Skeletal muscle tissue (tissue), 4 donors: Measurements from ENCODE around the gene SUMO4. TPM values are rescaled to one million over a fixed set of nuclear protein-coding genes. Genes with fewer than 3 reads are reported as not detected.

Experiments used
- H3K27ac ChIP-seq: one replicate; pipeline ENCODE4 v1.7.0; 2013; ENCODE audit warnings: mild to moderate bottlenecking, low read depth, low read length, inconsistent platforms
- H3K27me3 ChIP-seq, 3 donors: one replicate each; pipeline ENCODE4 v1.7.0; 2013; ENCODE audit warnings: low read length in 3 of 3; ENCODE audit not compliant: control insufficient read depth in 3 of 3, insufficient read depth in 3 of 3
- H3K36me3 ChIP-seq, 3 donors: one replicate each; pipeline ENCODE4 v1.7.0; 2013; ENCODE audit warnings: low read length in 3 of 3; ENCODE audit not compliant: control insufficient read depth in 3 of 3, insufficient read depth in 3 of 3
- H3K4me1 ChIP-seq, 3 donors: one replicate each; pipeline ENCODE4 v1.7.0; 2013; ENCODE audit warnings: low read length in 3 of 3, mild to moderate bottlenecking in 3 of 3; ENCODE audit not compliant: control insufficient read depth in 3 of 3, insufficient read depth in 3 of 3
- H3K4me3 ChIP-seq, 3 donors: one replicate each; pipeline ENCODE4 v1.7.0; 2013; ENCODE audit warnings: low read length in 3 of 3
- H3K9ac ChIP-seq, 3 donors: one replicate each; pipeline ENCODE4 v1.7.0; 2013; ENCODE audit warnings: low read length in 3 of 3, mild to moderate bottlenecking in 3 of 3, moderate library complexity in 2 of 3, low read depth in 1 of 3
- H3K9me3 ChIP-seq, 3 donors: one replicate each; pipeline ENCODE4 v1.7.0; 2013; ENCODE audit warnings: low read length in 3 of 3; ENCODE audit not compliant: control insufficient read depth in 3 of 3
- total RNA-seq: library from RNA; depleted of rRNA; stranded (reverse); fragments of >200 nt; gene quantifications from one replicate; pipeline ENCODE4 v1.2.3, GENCODE V29; 2014
- donor health status: Osteomylitis.

The SUMO4 gene
- total RNA-seq, 1 donor from 2014 or later: 0.52 TPM

GRCh38 chr6:149428606-149429005 is 28.5 kb downstream of the SUMO4 start:
- no peak overlapping the region for H3K27ac ChIP-seq
- peaks cover 5 to 9% (median 8%) of the 10 kb centered on the region in 3 donors for H3K4me1 ChIP-seq
- no peaks in the 10 kb centered on the region for H3K36me3 ChIP-seq
- H3K4me3 ChIP-seq: no peak overlapping the region
- H3K9ac ChIP-seq: no peak overlapping the region
- H3K9me3 ChIP-seq: no peaks in the 10 kb centered on the region
- peaks cover 0 to 25% (median 9%) of the 10 kb centered on the region in 3 donors for H3K27me3 ChIP-seq

GRCh38 chr6:149429427-149430360 is 29.6 kb downstream of the SUMO4 start:
- H3K27me3 ChIP-seq: peaks cover 0 to 25% (median 9%) of the 10 kb centered on the region in 3 donors

GRCh38 chr6:149431905-149432775 is 32.1 kb downstream of the SUMO4 start:
- H3K4me3 ChIP-seq: peak overlapping the region in 2 of 3 donors; percentile 38 to 41
- H3K9ac ChIP-seq: peak overlapping the region in 1 of 3 donors; percentile 33
- no peak overlapping the region for H3K27ac ChIP-seq
- H3K27me3 ChIP-seq: peaks cover 0 to 8% (median 0%) of the 10 kb centered on the region in 3 donors
- peaks cover 2 to 5% (median 4%) of the 10 kb centered on the region in 3 donors for H3K4me1 ChIP-seq
- H3K36me3 ChIP-seq: no peaks in the 10 kb centered on the region
- H3K9me3 ChIP-seq: no peaks in the 10 kb centered on the region

More at GRCh38 chr6:149429427-149430360, 29.6 kb downstream of the SUMO4 start:
- Histone ChIP-seq H3K9ac (no peak overlapping the region), H3K36me3 (no peaks in the 10 kb centered on the region), H3K4me3 (no peak overlapping the region), H3K27ac (no peak overlapping the region), H3K9me3 (no peaks in the 10 kb centered on the region), H3K4me1 (peaks cover 2 to 5% (median 4%) of the 10 kb centered on the region in 3 donors)

GRCh38 chr6:149433405-149433804 is 33.3 kb downstream of the SUMO4 start:
- no peak overlapping the region for H3K27ac ChIP-seq
- H3K9ac ChIP-seq: no peak overlapping the region
- H3K9me3 ChIP-seq: no peaks in the 10 kb centered on the region
- no peaks in the 10 kb centered on the region for H3K36me3 ChIP-seq
- H3K27me3 ChIP-seq: peaks cover 0 to 4% (median 0%) of the 10 kb centered on the region in 3 donors
- no peak overlapping the region for H3K4me3 ChIP-seq
- H3K4me1 ChIP-seq: peaks cover 2 to 5% (median 4%) of the 10 kb centered on the region in 3 donors

- H3K9ac ChIP-seq: no peak overlapping the region
- H3K27ac ChIP-seq: no peak overlapping the region
- H3K4me3 ChIP-seq: no peak overlapping the region
- H3K27me3 ChIP-seq: peaks cover 0 to 2% (median 0%) of the 10 kb centered on the region in 3 donors
- H3K4me1 ChIP-seq: peaks cover 2 to 5% (median 4%) of the 10 kb centered on the region in 3 donors
- no peaks in the 10 kb centered on the region for H3K9me3 ChIP-seq
- no peaks in the 10 kb centered on the region for H3K36me3 ChIP-seq
Measured at GRCh38 chr6:149433881-149434280, 33.8 kb downstream of the SUMO4 start.

GRCh38 chr6:149435919-149436586 is 36.0 kb downstream of the SUMO4 start:
- no peaks in the 10 kb centered on the region for H3K36me3 ChIP-seq

GRCh38 chr6:149436647-149437046 is 36.6 kb downstream of the SUMO4 start:
- Histone ChIP-seq H3K27me3 (no peaks in the 10 kb centered on the region), H3K4me1 (peaks cover 2 to 5% (median 5%) of the 10 kb centered on the region in 3 donors), H3K36me3 (no peaks in the 10 kb centered on the region), H3K9ac (no peak overlapping the region), H3K4me3 (no peak overlapping the region), H3K27ac (no peak overlapping the region), H3K9me3 (no peaks in the 10 kb centered on the region)

More at GRCh38 chr6:149435919-149436586, 36.0 kb downstream of the SUMO4 start:
- Histone ChIP-seq H3K4me1 (peaks cover 2 to 5% (median 4%) of the 10 kb centered on the region in 3 donors), H3K9ac (no peak overlapping the region), H3K27me3 (no peaks in the 10 kb centered on the region), H3K27ac (no peak overlapping the region), H3K9me3 (no peaks in the 10 kb centered on the region), H3K4me3 (no peak overlapping the region)

- Histone ChIP-seq H3K36me3 (no peaks in the 10 kb centered on the region), H3K4me1 (peaks cover under 1 to 4% (median under 1%) of the 10 kb centered on the region in 3 donors), H3K4me3 (no peak overlapping the region), H3K27me3 (no peaks in the 10 kb centered on the region), H3K9me3 (no peaks in the 10 kb centered on the region), H3K9ac (no peak overlapping the region), H3K27ac (no peak overlapping the region)
Measured at GRCh38 chr6:149437212-149437611, 37.1 kb downstream of the SUMO4 start.

- Histone ChIP-seq H3K9ac (no peak overlapping the region), H3K36me3 (no peaks in the 10 kb centered on the region), H3K4me3 (no peak overlapping the region), H3K27me3 (peaks cover 3 to 7% (median 4%) of the 10 kb centered on the region in 3 donors), H3K27ac (no peak overlapping the region), H3K9me3 (no peaks in the 10 kb centered on the region), H3K4me1 (peaks cover 0 to 4% (median 0%) of the 10 kb centered on the region in 3 donors)
Measured at GRCh38 chr6:149438855-149439254, 38.8 kb downstream of the SUMO4 start.
